Stomach (tissue), 9 donors: ENCODE data around the gene RASA3. TPM values are rescaled to one million over a fixed set of nuclear protein-coding genes. Genes with fewer than 3 reads are reported as not detected.

Experiments used
- DNase-seq, 2 donors: peaks; one replicate each; pipeline versions ENCODE4 v3.0.0 to v3.0.0-alpha.2; 2013 to 2019
- H3K27ac ChIP-seq, 5 donors: fragments of 200-600 bp in 4 of 5; sonication (generic) in 4 of 5; one replicate each; pipeline ENCODE4 v1.5.1; 2013 to 2019; ENCODE audit warnings: mild to moderate bottlenecking in 1 of 5, moderate library complexity in 1 of 5
- H3K27me3 ChIP-seq, 3 donors: fragments of 200-600 bp; sonication (generic); one replicate each; pipeline ENCODE4 v1.5.1; 2017 to 2019; ENCODE audit warnings: mixed run types in 1 of 3
- H3K36me3 ChIP-seq, 4 donors: fragments of 200-600 bp; sonication (generic); 1 replicate in 3 of 4; 2 replicates in 1 of 4; pipeline ENCODE4 v1.5.1; 2016 to 2019
- H3K4me1 ChIP-seq, 4 donors: fragments of 200-600 bp; sonication (generic); one replicate each; pipeline ENCODE4 v1.5.1; 2016 to 2019
- H3K4me3 ChIP-seq, 4 donors: fragments of 200-600 bp; sonication (generic) in 3 of 4; one replicate each; pipeline ENCODE4 v1.5.1; 2016 to 2019; ENCODE audit warnings: mild to moderate bottlenecking in 1 of 4
- H3K9me3 ChIP-seq, 4 donors: fragments of 200-600 bp; sonication (generic); one replicate each; pipeline ENCODE4 v1.5.1; 2016 to 2019
- CTCF ChIP-seq, 7 experiments: fragments of 450-650 bp in 4 of 7; fragments of 200-600 bp in 3 of 7; sonication (generic) in 3 of 7; IDR thresholded peaks; one replicate each; pipeline ENCODE4 v1.5.1; 2016 to 2019; ENCODE audit warnings: antibody characterized with exemption in 7 of 7, control low read depth in 2 of 7, mild to moderate bottlenecking in 1 of 7
- EP300 ChIP-seq: sonication (generic); formaldehyde crosslinking; IDR thresholded peaks from one replicate; pipeline ENCODE4 v1.6.1; 2017; ENCODE audit warnings: antibody characterized with exemption
- POLR2A ChIP-seq, 4 donors: fragments of 450-650 bp; IDR thresholded peaks; one replicate each; pipeline ENCODE4 v1.6.1; 2016; ENCODE audit warnings: antibody characterized with exemption in 4 of 4, control low read depth in 2 of 4, mild to moderate bottlenecking in 1 of 4, moderate library complexity in 1 of 4
- POLR2AphosphoS5 ChIP-seq, 3 donors: sonication (generic); formaldehyde crosslinking; IDR thresholded peaks; one replicate each; pipeline ENCODE4 v1.6.1; 2016; ENCODE audit warnings: antibody characterized with exemption in 3 of 3
- WGBS, 5 donors: extraction: QIAGEN DNeasy Blood & Tissue Kit in 3 of 5; methylation state at CpG; one replicate each; pipeline versions ENCODE4 v1.1.5 to v1.1.7; 2013 to 2018; 5-methylcytosine and 5-hydroxymethylcytosine counted together
- intact Hi-C: fragments of 100-400 bp; cut with DNase I; formaldehyde crosslinking; loops from one replicate; pipeline ENCODE4 v1.15.1; 2023; ENCODE audit warnings: low total_unique reads
- polyA plus RNA-seq, 3 donors: library from polyadenylated mRNA; stranded (reverse); fragments of 200-250 nt; gene quantifications; one replicate each; pipeline ENCODE4 v1.2.3, GENCODE V29; 2013
- total RNA-seq, 5 donors: library from RNA; depleted of rRNA; stranded (reverse); fragments of >200 nt; gene quantifications; one replicate each; pipeline versions ENCODE4 v1.1.0 to v1.2.3, GENCODE V29; 2014 to 2016
- donor health status: healthy with polysubstance abuse.
- donor health status: Bipolar disorder and iron deficiency.
- donor health status: healthy.

The RASA3 gene
- total and polyA plus RNA-seq, 8 donors, result 3.7 to 22.3 (median 7.9) TPM

- peaks cover 26 to 83% (median 80%) of the 10 kb centered on the region in 4 donors for H3K36me3 ChIP-seq
- no peak for DNase-seq
These were observed 119.5 kb downstream of the RASA3 start for GRCh38 chr13:114012921-114013320.

GRCh38 chr13:114012141-114012540 is 120.3 kb downstream of the RASA3 start:
- H3K36me3 ChIP-seq, result peaks cover 21 to 78% (median 73%) of the 10 kb centered on the region in 4 donors
- DNase-seq, result no peak

More at GRCh38 chr13:114012921-114013320, 119.5 kb downstream of the RASA3 start:
- H3K4me3 ChIP-seq, result no peak overlapping the region
- no peak overlapping the region for H3K27ac ChIP-seq
- intact Hi-C loops, result no loop called here
- no peaks in the 10 kb centered on the region for H3K27me3 ChIP-seq
- no peaks in the 10 kb centered on the region for H3K9me3 ChIP-seq
- WGBS, 5 donors, result 89 to 95% (median 91%) methylated on average over 20 to 21 of the region's 21 CpGs
- no peak for TF ChIP-seq CTCF (IDR thresholded peaks at IDR 0.05)
- no peak for TF ChIP-seq EP300
- TF ChIP-seq POLR2AphosphoS5 (IDR thresholded peaks at IDR 0.05), result no peak
- TF ChIP-seq POLR2A (IDR thresholded peaks at IDR 0.05), result no peak
- H3K4me1 ChIP-seq, result peaks cover 0 to 13% (median 6%) of the 10 kb centered on the region in 4 donors

GRCh38 chr13:114011226-114011625 is 121.2 kb downstream of the RASA3 start:
- Histone ChIP-seq H3K4me3 (no peak overlapping the region), H3K4me1 (peaks cover 0 to 12% (median 6%) of the 10 kb centered on the region in 4 donors), H3K27me3 (no peaks in the 10 kb centered on the region), H3K9me3 (no peaks in the 10 kb centered on the region), H3K27ac (no peak overlapping the region), H3K36me3 (peaks cover 15 to 69% (median 64%) of the 10 kb centered on the region in 4 donors)
- DNase-seq, result no peak
- intact Hi-C loops, result no loop called here
- TF ChIP-seq EP300 (no peak), CTCF (IDR thresholded peaks at IDR 0.05) (no peak), POLR2AphosphoS5 (IDR thresholded peaks at IDR 0.05) (no peak), POLR2A (IDR thresholded peaks at IDR 0.05) (no peak)
- WGBS, 5 donors, result 89 to 93% (median 91%) methylated on average over 18 to 19 of the region's 19 CpGs

More at GRCh38 chr13:114012141-114012540, 120.3 kb downstream of the RASA3 start:
- intact Hi-C loops, result no loop called here
- TF ChIP-seq POLR2A (IDR thresholded peaks at IDR 0.05) (no peak), EP300 (no peak), POLR2AphosphoS5 (IDR thresholded peaks at IDR 0.05) (no peak), CTCF (IDR thresholded peaks at IDR 0.05) (no peak)
- no peak overlapping the region for H3K27ac ChIP-seq
- no peaks in the 10 kb centered on the region for H3K27me3 ChIP-seq
- H3K4me3 ChIP-seq, result no peak overlapping the region
- WGBS, 5 donors, result 90 to 95% (median 94%) methylated on average over 17 of the region's 17 CpGs
- H3K9me3 ChIP-seq, result no peaks in the 10 kb centered on the region
- peaks cover 0 to 13% (median 6%) of the 10 kb centered on the region in 4 donors for H3K4me1 ChIP-seq

- TF ChIP-seq EP300 (no peak), POLR2AphosphoS5 (IDR thresholded peaks at IDR 0.05) (no peak), POLR2A (IDR thresholded peaks at IDR 0.05) (no peak), CTCF (IDR thresholded peaks at IDR 0.05) (no peak)
- intact Hi-C loops, result no loop called here
- H3K9me3 ChIP-seq, result no peaks in the 10 kb centered on the region
- peaks cover 0 to 6% (median 4%) of the 10 kb centered on the region in 4 donors for H3K4me1 ChIP-seq
- no peak overlapping the region for H3K4me3 ChIP-seq
- DNase-seq, result no peak
- 81 to 89% (median 85%) methylated on average over 31 to 37 of the region's 37 CpGs for WGBS, 5 donors
- H3K27me3 ChIP-seq, result no peaks in the 10 kb centered on the region
- H3K36me3 ChIP-seq, result peaks cover 15 to 62% (median 57%) of the 10 kb centered on the region in 4 donors
- no peak overlapping the region for H3K27ac ChIP-seq
These were observed 121.9 kb downstream of the RASA3 start for GRCh38 chr13:114010401-114011101.
